GM21367 (cell line): ENCODE results near the gene SLC25A25.
"Not testable (repeated sequence)": the region's sequence is repeated elsewhere in the genome, so short reads cannot be mapped to it uniquely, and the experiment has no call there.

Source experiments
- ATAC-seq: cut with Tn5 transposase; IDR thresholded peaks from one replicate; pipeline ENCODE4 v1.9.1; 2021; ENCODE audit not compliant: unreplicated experiment

SLC25A25 gene

DNA sequence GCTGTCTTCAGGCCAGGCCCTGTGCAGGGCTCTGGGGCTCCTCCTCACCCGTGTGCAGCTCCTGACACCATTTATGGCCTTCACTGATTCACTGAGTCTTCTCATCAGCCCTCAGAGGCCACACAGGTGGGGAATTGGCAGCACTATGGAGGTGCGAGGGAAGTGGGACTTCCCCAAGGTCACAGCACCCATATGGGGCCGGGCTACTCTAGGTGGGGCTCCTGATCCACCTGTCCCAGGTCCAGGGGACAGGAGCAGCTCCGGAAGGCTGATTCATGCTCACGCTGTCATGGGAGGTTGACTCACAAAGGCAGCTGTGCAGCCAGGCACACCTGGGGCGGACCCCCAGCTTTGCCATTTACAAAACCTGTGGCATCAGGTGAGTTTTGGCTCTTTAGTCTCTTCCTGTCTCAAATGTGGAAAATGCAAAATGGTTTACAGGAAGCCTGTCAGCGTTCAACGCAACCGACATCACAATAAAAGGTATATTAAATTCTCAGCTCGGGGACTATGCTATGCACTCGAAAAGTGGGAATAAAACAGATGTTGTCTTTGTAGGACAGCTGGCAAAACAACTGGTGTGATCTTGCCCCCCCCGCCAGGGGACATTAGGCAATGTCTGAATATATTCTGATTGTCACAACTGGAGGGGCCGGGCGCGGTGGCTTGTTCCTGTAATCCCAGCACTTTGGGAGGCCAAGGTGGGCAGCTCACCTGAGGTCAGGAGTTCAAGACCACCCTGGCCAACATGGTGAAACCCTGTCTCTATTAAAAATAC lies 15.9 kb upstream of the SLC25A25 start:
- ATAC-seq, result no peak

DNA sequence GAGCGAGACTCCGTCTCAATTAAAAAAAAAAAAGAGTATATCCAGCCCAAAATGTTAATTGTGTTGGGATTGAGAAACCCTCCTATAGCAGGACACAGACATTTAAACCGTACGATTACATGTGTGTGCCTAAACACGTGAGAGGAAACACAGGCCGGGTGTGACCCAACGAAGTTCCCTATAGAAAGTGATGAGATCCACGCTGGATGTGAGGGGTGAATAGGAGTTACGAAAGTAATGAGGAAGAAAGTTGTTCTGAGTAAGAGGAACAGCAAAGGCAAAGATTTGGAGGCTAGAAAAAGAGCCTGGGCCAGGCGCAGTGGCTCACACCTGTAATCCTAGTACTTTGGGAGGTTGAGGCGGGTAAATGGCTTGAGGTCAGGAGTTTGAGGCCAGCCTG lies 14.5 kb upstream of the SLC25A25 start:
- no peak for ATAC-seq

DNA sequence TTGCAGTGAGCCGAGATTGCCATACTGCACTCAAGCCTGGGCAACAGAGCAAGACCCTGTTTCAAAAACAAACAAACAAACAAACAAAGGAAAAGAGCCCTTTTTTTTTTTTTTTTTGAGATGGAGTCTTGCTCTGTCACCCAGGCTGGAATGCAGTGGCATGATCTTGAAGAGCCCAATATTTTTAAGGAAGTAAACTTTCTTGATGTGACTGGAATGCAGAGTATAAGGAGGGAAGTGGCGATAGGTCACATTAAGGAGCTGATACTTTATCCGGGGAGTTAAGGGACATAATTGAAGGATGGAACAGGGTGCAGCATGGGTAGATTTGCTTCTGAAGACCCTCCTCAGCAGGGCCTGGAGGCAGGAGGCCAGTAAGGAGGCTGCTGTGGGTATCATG lies 13.9 kb upstream of the SLC25A25 start:
- no peak for ATAC-seq

DNA sequence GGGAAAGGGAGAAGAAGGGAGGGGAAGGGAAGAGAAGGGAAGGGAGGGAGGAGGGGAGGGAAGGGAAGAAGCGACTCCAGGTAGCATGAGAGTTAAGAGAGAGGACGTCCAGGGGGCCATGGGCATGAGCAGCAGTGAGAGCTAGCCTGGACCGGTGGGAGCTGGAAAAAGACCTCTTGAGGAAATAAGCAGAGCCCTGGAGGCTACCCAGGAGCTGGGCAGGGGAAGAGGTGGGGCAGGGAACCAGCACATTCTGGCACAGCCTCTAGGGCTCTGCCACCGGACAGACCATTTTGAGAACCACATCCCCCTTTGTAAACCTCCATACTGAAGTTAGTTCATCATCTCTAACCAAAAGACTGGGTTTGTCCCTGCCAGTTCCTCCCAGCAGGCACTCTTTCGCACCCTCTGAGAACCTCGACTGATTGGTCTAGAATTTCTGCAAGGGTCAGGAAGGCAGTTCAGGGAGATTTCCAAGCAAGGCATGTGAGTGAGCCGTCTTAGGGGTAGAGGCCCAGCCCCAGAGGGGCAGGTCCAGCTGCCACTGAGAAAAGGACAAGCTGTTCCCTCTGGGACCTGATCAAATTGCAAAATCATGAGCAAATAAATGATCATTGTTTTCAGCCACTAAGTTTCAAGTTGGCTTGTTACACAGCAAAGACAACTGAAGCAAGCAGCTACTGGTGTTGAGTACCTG lies 12.5 kb upstream of the SLC25A25 start:
- no peak for ATAC-seq

DNA sequence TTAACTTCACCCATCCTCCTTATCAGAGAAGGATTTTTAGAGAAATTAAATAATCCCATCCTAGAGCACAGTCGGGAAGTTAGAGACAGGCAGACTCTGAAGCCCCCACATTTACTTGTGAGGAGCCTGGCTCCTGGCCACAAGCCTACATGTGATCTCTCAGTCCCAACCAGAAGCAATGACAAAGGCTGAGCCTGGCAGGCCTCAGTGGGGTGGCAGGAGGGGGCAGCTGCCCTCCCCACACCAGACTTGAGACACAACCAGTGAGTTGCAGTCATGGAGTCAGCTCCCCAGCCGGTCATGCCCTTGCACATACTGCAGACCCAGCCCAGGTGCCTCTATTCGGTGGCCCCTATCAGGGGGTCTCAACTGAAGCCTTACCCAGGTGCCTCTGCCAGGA lies 11.9 kb upstream of the SLC25A25 start:
- ATAC-seq, result no peak

DNA sequence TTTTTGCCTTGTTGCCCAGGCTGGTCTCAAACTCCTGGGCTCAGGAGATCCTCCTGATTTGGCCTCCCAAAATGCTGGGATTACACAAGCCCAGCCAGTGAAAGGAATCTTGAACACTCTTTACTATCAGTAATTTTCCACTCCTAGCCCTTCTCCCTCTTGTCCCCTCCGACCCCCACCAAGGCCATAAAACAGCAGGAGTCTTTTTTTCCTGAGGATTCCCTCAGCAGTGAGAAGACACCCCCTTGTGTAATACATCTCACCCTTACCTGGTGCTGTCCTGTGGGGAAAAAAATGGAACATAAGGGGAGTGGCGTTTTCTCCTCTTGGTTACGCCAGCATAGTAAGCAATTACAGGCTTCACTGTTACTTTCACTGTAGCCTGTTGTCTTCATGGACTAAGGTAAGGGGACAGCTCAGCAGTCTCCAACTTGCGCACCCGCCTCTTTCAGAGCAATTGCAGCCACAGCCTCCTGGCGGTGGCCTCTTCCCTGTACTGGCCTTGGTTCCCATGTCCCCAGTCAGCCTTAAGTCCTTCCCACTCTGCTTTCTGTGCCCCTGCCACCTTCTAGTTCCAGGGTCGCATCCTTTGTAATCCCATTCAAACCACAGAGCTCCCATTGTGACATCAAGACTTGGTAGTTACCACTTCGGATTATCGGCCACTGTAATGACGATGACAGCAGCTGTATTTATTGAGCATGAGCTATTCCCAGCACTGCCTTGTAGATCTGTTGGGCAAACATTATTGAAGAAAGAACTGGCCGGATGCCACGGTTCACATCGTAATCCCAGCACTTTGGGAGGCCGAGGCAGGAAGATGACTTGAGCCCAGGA lies 10.9 kb upstream of the SLC25A25 start:
- no peak for ATAC-seq

DNA sequence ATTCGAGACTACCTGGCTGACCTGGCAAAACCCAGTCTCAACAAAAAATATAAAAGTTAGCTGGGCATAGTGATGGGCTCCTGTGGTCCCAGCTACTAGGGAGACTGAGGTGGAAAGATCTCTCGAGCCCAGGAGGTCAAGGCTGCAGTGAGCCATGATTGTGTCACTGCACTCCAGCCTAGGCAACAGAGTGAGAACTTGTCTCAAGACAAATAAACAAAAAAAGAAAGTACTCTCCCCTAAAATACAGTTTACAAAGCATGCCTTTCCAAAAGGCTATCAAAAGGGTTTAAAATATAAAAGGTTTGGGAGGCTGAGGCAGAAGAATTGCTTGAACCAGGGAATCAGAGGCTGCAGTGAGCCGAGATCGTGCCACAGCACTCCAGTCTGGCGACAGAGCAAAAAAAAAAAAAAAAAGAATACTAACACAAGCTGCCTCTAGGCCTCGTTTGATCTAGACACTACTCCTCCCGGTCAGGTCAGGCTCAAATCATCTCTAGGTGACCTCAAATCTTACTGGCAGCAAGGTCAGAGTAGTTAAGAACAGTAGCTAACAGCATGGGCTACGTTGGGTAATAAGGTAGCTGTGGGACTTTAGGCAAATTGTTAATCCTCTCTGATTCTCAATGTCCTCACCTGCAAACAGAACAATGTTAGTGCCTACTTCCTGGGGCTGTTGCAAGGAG lies 10.2 kb upstream of the SLC25A25 start:
- no peak for ATAC-seq

DNA sequence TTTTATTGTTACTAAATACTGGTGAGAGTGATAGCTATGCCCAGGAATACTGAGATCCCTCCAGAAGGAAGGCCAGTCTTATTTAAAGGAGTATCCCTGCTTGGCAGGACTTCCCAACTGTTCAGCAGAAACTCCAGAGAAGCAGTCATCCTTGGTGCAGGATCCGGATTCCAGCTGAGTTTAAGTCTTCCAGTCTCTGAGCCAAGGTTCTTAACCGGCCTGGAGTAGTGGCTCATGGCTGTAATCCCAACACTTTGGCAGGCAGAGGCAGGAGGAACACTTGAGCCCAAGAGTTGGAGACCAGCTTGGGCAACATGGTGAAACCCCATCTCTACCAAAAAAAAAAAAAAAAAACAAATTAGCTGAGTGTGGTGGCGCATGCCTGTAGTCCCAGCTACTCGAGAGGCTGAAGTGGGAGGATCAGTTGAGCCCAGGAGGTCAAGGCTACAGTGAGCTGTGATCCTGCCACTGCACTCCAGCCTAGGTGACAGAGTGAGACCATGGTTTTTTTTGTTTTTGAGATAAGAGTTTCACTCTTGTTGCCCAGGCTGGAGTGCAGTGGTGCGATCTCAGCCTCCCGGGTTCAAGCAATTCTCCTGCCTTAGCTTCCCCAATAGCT lies 8.6 kb upstream of the SLC25A25 start:
- no peak for ATAC-seq

DNA sequence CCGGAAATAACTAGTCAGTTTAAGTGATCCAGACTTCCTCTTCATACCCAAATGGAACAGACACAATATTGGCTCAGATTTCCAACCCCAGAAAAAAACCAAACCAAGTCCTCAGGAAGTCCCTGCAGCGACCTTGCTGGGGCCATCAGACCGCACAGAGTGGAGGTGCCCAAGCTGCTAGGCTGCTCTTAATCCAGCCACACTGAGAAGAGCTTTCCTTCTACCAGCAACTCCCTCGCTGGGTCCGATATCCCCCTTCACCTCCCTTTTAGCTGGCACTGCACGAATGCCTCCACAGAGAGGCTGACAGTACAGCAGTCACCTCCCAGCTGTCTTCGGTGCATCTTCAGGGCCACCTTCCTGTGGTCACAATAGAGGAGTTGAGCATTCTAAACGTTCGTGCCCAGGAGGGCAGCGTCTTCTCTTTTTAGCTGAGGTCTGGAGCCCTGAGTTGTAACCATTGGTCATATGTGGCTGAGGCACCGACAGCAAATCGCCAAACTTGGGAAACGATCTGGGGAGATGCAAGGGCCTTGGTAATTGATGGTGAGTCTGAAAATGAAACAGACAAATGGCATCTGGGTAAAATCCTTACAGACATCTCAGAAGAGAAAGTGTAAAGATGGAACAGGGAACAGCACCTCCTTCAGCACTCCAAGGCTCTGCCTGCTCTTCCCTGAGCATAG lies 6.6 kb upstream of the SLC25A25 start:
- ATAC-seq, result no peak

DNA sequence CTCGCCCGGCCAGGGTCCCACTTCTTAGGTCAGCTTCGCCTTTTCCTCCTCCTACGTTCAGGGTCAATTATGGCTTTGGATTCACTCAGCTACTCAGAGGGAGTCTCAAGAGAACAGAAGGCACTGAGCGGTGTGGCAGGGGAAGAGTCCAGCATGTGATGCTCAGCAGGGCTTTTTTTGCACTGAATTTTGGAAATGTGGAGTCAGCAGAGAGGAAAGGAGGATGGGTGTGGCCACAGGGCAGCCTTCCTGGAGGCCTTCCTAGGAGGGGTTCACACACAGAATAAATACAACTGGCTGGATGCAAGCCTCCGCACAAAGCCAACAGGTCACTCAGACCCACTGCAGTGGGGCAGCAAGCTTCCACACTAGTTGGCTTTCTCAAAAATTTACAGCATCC lies 5.8 kb upstream of the SLC25A25 start:
- no peak for ATAC-seq

DNA sequence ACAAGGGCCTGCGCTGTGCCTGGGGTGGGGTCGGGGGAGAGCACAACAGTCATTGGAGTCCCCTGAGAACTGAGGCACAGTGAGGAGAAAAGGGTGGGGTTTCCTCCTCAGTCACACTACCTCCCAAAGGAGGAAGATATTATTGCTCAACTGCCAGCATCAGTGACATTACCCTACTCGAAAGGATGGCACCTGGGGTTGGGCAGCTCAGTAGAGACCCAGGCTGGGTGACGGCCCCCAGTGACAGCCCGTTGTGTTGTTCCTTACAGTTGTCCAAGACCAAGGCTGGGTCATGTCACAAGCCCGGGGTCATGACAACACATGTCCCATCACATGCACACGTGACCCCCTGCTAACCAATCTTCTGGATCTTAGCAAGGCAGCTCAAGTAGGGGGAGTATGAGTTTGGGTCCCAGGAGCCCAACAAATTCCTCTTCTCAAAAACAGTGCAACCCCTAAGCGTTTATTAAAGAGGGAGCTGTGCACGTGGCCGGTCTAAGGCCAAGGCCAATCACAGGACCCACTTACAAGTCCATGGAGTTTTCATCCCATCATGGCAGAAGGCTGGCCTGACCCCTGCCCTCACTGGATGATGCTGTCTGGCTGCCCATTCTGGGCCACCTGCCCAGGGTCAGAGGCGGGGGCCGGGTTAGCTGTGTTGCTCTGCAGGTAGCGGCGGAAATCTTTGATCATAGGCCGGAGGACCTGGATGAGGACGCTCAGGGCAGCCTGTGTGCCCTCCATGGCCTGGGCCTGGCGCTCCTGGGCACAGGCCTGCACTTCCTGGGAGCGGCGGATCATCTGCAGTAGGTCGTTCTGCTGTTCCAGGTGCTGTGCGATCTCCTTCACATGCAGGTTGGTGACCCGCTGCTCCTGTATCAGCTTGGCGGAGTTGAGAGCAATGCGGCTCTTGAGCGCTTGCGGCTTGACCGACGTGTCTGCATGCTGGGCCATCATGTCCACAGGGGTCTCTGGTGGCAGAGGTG lies 4.9 kb upstream of the SLC25A25 start:
- ATAC-seq, result no peak

DNA sequence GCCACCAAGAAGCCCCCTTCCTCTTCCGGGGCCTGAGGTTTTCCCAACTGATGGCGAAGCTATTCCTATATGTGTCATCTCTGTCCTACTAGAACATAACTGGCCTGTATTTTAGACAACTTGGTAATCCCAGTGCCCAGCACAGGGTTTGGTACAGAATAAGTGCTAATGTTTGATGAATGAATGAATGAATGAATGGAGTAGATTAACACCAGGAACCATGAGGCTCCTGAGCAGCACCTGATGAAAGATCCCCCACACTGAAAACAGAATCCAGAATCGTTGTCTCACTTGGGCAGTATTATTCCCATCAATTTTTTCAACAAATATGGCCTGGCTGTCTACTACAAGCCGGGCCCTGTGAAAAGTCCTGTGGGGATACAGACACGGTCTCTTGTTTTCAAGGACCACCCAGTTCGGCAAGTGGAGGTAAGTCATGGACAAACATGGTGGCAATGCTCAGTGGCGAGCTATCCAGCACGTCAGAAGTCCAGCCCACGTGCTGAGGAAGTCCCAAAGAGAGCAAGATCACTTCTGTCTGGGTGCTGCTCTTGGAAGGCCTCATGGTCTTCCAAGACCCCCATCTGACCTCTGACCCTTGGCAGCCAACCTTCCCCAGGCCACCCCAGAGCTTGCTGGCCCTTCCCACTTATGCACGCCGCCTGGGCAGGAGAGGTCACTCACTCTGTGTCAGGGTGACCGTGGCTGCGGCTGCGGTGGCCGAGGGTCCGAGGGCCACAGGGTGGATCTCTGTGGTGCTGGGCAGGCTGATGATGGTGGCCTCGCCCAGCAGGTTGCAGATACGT lies 1.9 kb upstream of the SLC25A25 start:
- ATAC-seq, result no peak

DNA sequence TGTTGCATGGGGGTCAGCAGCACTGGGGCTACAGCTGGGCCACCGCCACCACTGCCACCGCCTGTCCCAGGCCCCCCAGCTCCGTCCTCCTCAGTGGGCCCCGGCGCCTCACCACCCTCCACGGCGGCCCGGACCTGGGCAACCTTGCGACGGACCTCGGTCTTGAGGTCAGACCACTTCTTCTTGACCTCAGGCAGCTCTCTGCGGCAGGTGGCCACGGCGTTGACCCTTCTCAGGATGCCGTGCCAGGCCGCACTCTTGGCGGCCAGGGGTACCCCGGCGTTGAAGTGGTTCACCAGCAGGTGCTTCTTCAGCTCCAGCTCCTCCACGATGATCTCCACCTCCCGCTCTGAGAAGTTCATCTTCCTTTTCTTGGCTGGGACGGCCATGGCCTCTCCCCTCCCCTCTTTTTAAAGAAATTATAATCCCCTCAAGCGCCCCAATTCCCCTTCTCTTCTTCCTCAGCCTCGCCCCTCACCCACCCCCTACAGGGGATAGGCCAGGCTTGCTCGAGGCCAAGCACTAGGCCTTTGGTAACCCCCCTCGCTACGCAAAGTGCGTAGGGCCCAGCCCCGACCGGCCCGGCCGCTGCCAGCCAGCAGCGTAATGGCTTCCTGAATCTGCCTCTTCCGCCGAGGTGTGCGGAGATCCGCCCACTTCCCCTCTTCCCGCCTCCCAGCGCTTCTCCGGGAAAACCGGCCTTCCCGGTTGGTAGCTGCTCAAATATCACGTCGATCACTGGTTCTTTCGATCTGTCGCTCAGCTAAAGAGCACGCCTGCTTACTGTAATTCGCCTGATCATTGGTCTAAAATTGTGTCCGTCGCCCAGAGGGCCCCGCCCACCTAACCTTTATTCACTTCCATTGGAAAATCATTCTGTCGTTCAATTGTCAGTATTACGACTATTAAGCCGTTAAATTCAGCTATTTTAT lies 1.1 kb upstream of the SLC25A25 start, which contains the start of gene NAIF1:
NAIF1 (minus strand) TSS at position 608 of the 932 bp plus-strand sequence; CDS start at position 389, 219 bp downstream.
- ATAC-seq, result peak; percentile 48

DNA sequence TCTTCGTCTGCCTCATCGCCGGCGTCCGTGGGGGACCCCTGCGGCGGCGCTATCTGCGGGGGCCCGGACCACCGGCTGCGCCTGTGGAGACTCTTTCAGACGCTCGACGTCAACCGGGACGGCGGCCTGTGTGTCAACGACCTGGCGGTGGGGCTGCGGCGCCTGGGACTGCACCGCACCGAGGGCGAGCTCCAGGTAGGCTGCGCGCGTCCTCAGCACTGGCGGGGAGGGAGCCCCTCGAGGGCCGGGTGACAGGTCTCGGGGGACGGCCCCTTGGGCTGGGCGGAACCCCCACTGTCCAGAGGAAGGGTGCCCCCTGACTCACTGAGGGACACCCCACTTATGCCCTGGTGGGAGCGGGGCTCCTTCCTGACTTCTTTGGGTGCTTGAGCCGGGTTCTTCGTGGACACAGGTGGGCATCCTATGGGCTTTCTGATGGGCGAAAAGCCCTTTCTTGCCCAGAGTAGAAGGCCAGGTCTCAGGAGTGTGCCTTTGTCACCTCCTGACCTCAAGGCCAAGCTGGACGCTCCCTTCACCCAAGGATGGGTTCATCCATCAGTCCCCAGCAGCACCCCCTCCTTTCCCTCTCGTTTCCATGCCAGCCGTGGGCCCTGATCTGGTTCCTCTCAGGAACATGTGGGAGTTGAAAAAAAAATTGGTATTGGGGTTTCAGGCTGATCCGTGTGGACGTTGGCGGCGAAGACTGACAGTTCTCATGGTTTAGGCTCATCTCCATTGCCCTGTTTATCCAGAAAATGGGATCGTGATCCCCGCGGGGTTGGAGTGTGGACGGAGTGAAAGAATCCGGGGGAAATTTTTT lies 564 bp downstream of the SLC25A25 start:
- peak; percentile 7 for ATAC-seq

DNA sequence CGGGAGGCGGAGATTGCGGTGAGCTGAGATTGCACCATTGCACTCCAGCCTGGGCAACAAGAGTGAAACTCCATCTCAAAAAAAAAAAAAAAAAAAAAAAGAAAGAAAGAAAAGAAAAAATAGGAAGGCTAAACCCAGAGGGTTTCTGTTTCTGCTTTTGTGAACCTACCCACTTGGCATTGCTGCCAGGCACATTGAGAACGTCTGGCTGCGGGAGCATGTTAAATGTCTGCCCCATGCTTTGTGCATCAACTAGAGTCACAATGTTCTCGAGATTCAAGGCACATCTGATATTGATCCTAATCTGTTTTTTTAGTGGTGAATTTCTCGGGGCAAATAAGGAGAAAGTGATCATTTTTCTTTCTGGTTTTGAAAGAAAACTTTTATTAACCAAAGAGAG lies 2.8 kb downstream of the SLC25A25 start:
- ATAC-seq, result no peak

DNA sequence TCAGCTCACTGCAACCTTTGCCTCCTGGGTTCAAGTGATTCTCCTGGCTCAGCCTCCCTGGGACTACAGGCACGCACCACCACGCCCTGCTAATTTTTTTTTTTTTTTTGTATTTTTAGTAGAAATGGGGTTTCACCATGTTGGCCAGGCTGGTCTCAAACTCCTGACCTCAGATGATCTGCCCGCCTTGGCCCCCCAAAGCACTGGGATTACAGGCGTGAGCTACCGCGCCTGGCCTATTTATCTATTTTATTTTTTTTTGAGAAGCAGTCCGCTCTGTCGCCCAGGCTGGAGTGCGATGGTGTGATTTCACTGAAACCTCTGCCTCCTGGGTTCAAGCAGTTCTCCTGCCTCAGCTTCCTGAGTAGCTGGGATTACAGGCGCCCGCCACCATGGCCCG lies 3.4 kb downstream of the SLC25A25 start:
- not testable (repeated sequence) for ATAC-seq
